H1 (cell line): ENCODE measurements around the gene XPO5. TPM values are rescaled to one million over a fixed set of nuclear protein-coding genes. Genes with fewer than 3 reads are reported as not detected.

ENCODE experiments used
- CTCF ChIA-PET: fragments of 300-600 bp; sonication (Branson Sonifier 250); formaldehyde crosslinking; loops from one replicate; lab custom pipeline; 2021; ENCODE audit not compliant: partially characterized antibody; lab: Charles Lee
- POLR2A ChIA-PET: fragments of 300-600 bp; sonication (Branson Sonifier 250); formaldehyde crosslinking; loops from one replicate; lab custom pipeline; 2021; ENCODE audit warnings: inconsistent platforms; ENCODE audit not compliant: partially characterized antibody; lab: Charles Lee
- DNase-seq, 2 experiments: peaks; one replicate each; pipeline versions ENCODE4 v3.0.0 to v3.0.0-alpha.2; 2010 to 2022; ENCODE audit warnings: low spot score in 2 of 2, low read depth in 1 of 2, mixed read lengths in 1 of 2
- FAIRE-seq: peaks from 2 replicates; lab custom pipeline; 2011; peaks lifted over from hg19 to GRCh38; lab: Jason Lieb, UNC
- H2AFZ ChIP-seq: 2 replicates; pipeline ENCODE4 v1.8.1; 2012; ENCODE audit warnings: low read length, inconsistent platforms
- H2AK5ac ChIP-seq: 2 replicates; pipeline ENCODE4 v1.6.1; 2013; ENCODE audit warnings: low read depth, low read length
- H2BK120ac ChIP-seq: replicated peaks from 2 replicates; pipeline ENCODE3; 2013; ENCODE audit warnings: low read depth, low read length, inconsistent platforms
- H2BK12ac ChIP-seq: 2 replicates; pipeline ENCODE4 v1.6.1; 2013; ENCODE audit warnings: low read depth, low read length
- H2BK15ac ChIP-seq: 2 replicates; pipeline ENCODE4 v1.6.1; 2013; ENCODE audit warnings: low read length
- H2BK20ac ChIP-seq: 2 replicates; pipeline ENCODE4 v1.6.1; 2013; ENCODE audit warnings: low read length
- H2BK5ac ChIP-seq: 2 replicates; pipeline ENCODE4 v1.6.1; 2013; ENCODE audit warnings: low read depth, low read length
- H3K14ac ChIP-seq: 2 replicates; pipeline ENCODE4 v1.6.1; 2013; ENCODE audit warnings: inconsistent platforms; ENCODE audit not compliant: insufficient read length
- H3K18ac ChIP-seq: 2 replicates; pipeline ENCODE4 v1.6.1; 2013; ENCODE audit warnings: low read length; ENCODE audit errors: extremely low read depth
- H3K23ac ChIP-seq: 2 replicates; pipeline ENCODE4 v1.6.1; 2013; ENCODE audit warnings: inconsistent platforms; ENCODE audit not compliant: insufficient read length
- H3K23me2 ChIP-seq: 2 replicates; pipeline ENCODE4 v1.6.1; 2013; ENCODE audit warnings: low read depth, low read length
- H3K27ac ChIP-seq: 2 replicates; pipeline ENCODE4 v1.6.1; 2011; ENCODE audit warnings: low read depth, low read length, inconsistent platforms
- H3K27me3 ChIP-seq, 4 experiments: replicated peaks in 1 of 4; 1 replicate in 1 of 4; 2 replicates in 3 of 4; pipeline versions ENCODE4 v1.6.1 to v1.8.1; 2011 to 2013; ENCODE audit warnings: low read length in 3 of 4, mild to moderate bottlenecking in 3 of 4, inconsistent platforms in 2 of 4, mixed read lengths in 2 of 4, moderate library complexity in 1 of 4; ENCODE audit not compliant: control insufficient read depth in 3 of 4, insufficient read depth in 3 of 4; ENCODE audit errors: extremely low read depth in 1 of 4
- H3K36me3 ChIP-seq, 4 experiments: 2 replicates each; pipeline versions ENCODE4 v1.6.1 to v1.8.1; 2011 to 2013; ENCODE audit warnings: mild to moderate bottlenecking in 4 of 4, low read length in 3 of 4, moderate library complexity in 2 of 4, control low read depth in 1 of 4, inconsistent platforms in 1 of 4; ENCODE audit not compliant: insufficient read depth in 4 of 4, control insufficient read depth in 2 of 4
- H3K4ac ChIP-seq: replicated peaks from 2 replicates; pipeline ENCODE3; 2013; ENCODE audit warnings: low read length, low read depth, mixed read lengths, inconsistent platforms; ENCODE audit not compliant: insufficient read length
- H3K4me1 ChIP-seq, 4 experiments: replicated peaks in 1 of 4; 1 replicate in 1 of 4; 2 replicates in 3 of 4; pipeline versions ENCODE4 v1.6.1 to v1.8.1; 2011 to 2013; ENCODE audit warnings: low read length in 3 of 4, inconsistent platforms in 2 of 4, mixed read lengths in 1 of 4; ENCODE audit not compliant: insufficient read depth in 4 of 4, control insufficient read depth in 3 of 4
- H3K4me2 ChIP-seq, 2 experiments: 2 replicates each; pipeline versions ENCODE4 v1.6.1 to v1.8.1; 2011 to 2013; ENCODE audit warnings: low read depth in 2 of 2, low read length in 2 of 2, control low read depth in 1 of 2, inconsistent platforms in 1 of 2, mild to moderate bottlenecking in 1 of 2; ENCODE audit not compliant: insufficient read depth in 1 of 2
- H3K4me3 ChIP-seq, 4 experiments: fragments of 200-600, 300-600 bp in 1 of 4; sonication (generic), shearing (Covaris generic), sonication (Bioruptor Twin) in 1 of 4; 2 replicates each; pipeline versions ENCODE4 v1.5.1 to v1.8.1; 2011 to 2016; ENCODE audit warnings: low read length in 4 of 4, low read depth in 3 of 4, control low read depth in 2 of 4, inconsistent platforms in 2 of 4, mild to moderate bottlenecking in 2 of 4, mixed read lengths in 1 of 4, moderate library complexity in 1 of 4; ENCODE audit not compliant: insufficient read depth in 2 of 4; ENCODE audit errors: extremely low read depth in 1 of 4
- H3K56ac ChIP-seq: replicated peaks from 2 replicates; pipeline ENCODE3; 2013; ENCODE audit warnings: low read depth, mild to moderate bottlenecking, mixed read lengths, low read length, inconsistent platforms; ENCODE audit not compliant: insufficient read length
- H3K79me1 ChIP-seq: 2 replicates; pipeline ENCODE4 v1.6.1; 2013; ENCODE audit warnings: low read depth, low read length, control low read depth
- H3K79me2 ChIP-seq, 2 experiments: 2 replicates each; pipeline versions ENCODE4 v1.6.1 to v1.8.1; 2012 to 2013; ENCODE audit warnings: low read length in 2 of 2, mild to moderate bottlenecking in 2 of 2, inconsistent platforms in 1 of 2; ENCODE audit not compliant: insufficient read depth in 2 of 2, control insufficient read depth in 1 of 2
- H3K9ac ChIP-seq, 4 experiments: replicated peaks in 1 of 4; 1 replicate in 1 of 4; 2 replicates in 3 of 4; pipeline versions ENCODE4 v1.6.1 to v1.8.1; 2011 to 2013; ENCODE audit warnings: low read depth in 3 of 4, low read length in 3 of 4, control low read depth in 2 of 4, mild to moderate bottlenecking in 2 of 4, moderate library complexity in 2 of 4, inconsistent platforms in 1 of 4; ENCODE audit errors: extremely low read depth in 1 of 4
- H3K9me3 ChIP-seq, 2 experiments: 2 replicates each; pipeline versions ENCODE4 v1.6.1 to v1.8.1; 2012 to 2013; ENCODE audit warnings: mild to moderate bottlenecking in 2 of 2, moderate library complexity in 2 of 2, control low read depth in 1 of 2, inconsistent platforms in 1 of 2, low read depth in 1 of 2, low read length in 1 of 2, mixed read lengths in 1 of 2; ENCODE audit not compliant: insufficient read depth in 2 of 2
- H4K20me1 ChIP-seq, 2 experiments: replicated peaks in 1 of 2; 2 replicates each; pipeline versions ENCODE3 to v1.8.1; 2011 to 2013; ENCODE audit warnings: inconsistent platforms in 2 of 2, low read length in 2 of 2, mild to moderate bottlenecking in 1 of 2; ENCODE audit not compliant: insufficient read depth in 2 of 2, control insufficient read depth in 1 of 2
- H4K5ac ChIP-seq: 2 replicates; pipeline ENCODE4 v1.6.1; 2013; ENCODE audit warnings: low read length, low read depth, mixed read lengths, inconsistent platforms; ENCODE audit not compliant: insufficient read length
- H4K8ac ChIP-seq: 2 replicates; pipeline ENCODE4 v1.8.0; 2013; ENCODE audit warnings: mild to moderate bottlenecking, moderate library complexity, low read length, inconsistent platforms; ENCODE audit not compliant: insufficient read depth; ENCODE audit errors: extremely low read depth
- H4K91ac ChIP-seq: replicated peaks from 2 replicates; pipeline ENCODE3; 2013; ENCODE audit warnings: low read length, mixed read lengths, inconsistent platforms; ENCODE audit not compliant: insufficient read length
- ASH2L ChIP-seq: fragments of 200-600, 300-600 bp; sonication (generic); IDR thresholded peaks from one replicate; pipeline ENCODE4 v1.7.1; 2017; ENCODE audit warnings: low read length
- ATF3 ChIP-seq: IDR thresholded peaks from 2 replicates; pipeline ENCODE4 v1.6.1; 2011; ENCODE audit warnings: low read depth, mild to moderate bottlenecking, low read length; ENCODE audit not compliant: insufficient read depth
- BRCA1 ChIP-seq: IDR thresholded peaks from 2 replicates; pipeline ENCODE4 v1.6.1; 2012; ENCODE audit warnings: low read depth, low read length, improper control_type of control experiment
- CBX8 ChIP-seq: fragments of 300-800, 300-1000 bp; sonication (generic); IDR thresholded peaks from 2 replicates; pipeline ENCODE4 v1.7.1; 2016; ENCODE audit warnings: low read depth, low read length, borderline replicate concordance
- HDAC6 ChIP-seq: IDR thresholded peaks from one replicate; pipeline ENCODE4 v1.7.1; 2012; ENCODE audit warnings: low read depth, mild to moderate bottlenecking, inconsistent platforms, low read length, moderate library complexity
- JUN ChIP-seq: IDR thresholded peaks from 2 replicates; pipeline ENCODE4 v1.6.1; 2011; ENCODE audit warnings: low read depth, mild to moderate bottlenecking, improper control_type of control experiment, low read length
- KDM1A ChIP-seq: fragments of 200-600, 300-600 bp; sonication (generic); IDR thresholded peaks from 2 replicates; pipeline ENCODE4 v1.7.1; 2016; ENCODE audit warnings: mild to moderate bottlenecking, low read length, borderline replicate concordance
- NANOG ChIP-seq: IDR thresholded peaks from 2 replicates; pipeline ENCODE4 v1.6.1; 2011; ENCODE audit warnings: low read length, low read depth, mild to moderate bottlenecking, inconsistent platforms; ENCODE audit not compliant: insufficient read depth, poor library complexity, severe bottlenecking
- POLR2A ChIP-seq, 2 experiments: IDR thresholded peaks; 1 replicate in 1 of 2; 2 replicates in 1 of 2; pipeline ENCODE4 v1.6.1; 2011; ENCODE audit warnings: low read depth in 2 of 2, low read length in 2 of 2, mild to moderate bottlenecking in 2 of 2; ENCODE audit errors: control extremely low read depth in 1 of 2
- POLR2AphosphoS5 ChIP-seq: IDR thresholded peaks from 2 replicates; pipeline ENCODE4 v1.6.1; 2011; ENCODE audit warnings: low read depth, low read length
- SRF ChIP-seq: IDR thresholded peaks from 2 replicates; pipeline ENCODE4 v1.6.1; 2011; ENCODE audit warnings: mild to moderate bottlenecking, low read depth, low read length, moderate library complexity
- TAF1 ChIP-seq: IDR thresholded peaks from 2 replicates; pipeline ENCODE4 v1.6.1; 2011; ENCODE audit warnings: mild to moderate bottlenecking, low read depth, low read length
- TEAD4 ChIP-seq: IDR thresholded peaks from 2 replicates; pipeline ENCODE4 v1.6.1; 2012; ENCODE audit warnings: low read depth, low read length, inconsistent platforms, mixed read lengths
- YY1 ChIP-seq: IDR thresholded peaks from 2 replicates; pipeline ENCODE4 v1.6.1; 2011; ENCODE audit warnings: low read depth, mild to moderate bottlenecking, low read length
- ZNF274 ChIP-seq: IDR thresholded peaks from 2 replicates; pipeline ENCODE4 v1.7.0; 2012; ENCODE audit warnings: low read length, borderline replicate concordance; ENCODE audit errors: extremely low read depth
- WGBS, 2 experiments: shearing (Covaris generic) in 1 of 2; methylation state at CpG; one replicate each; pipeline versions ENCODE4 v1.1.6 to v1.1.7; 2013 to 2015; ENCODE audit warnings: low lambda C conversion rate in 2 of 2, mixed read lengths in 2 of 2, inconsistent platforms in 1 of 2, low coverage in 1 of 2, missing lambda C conversion rate in 1 of 2; ENCODE audit not compliant: insufficient replicate concordance in 2 of 2, insufficient coverage in 1 of 2, insufficient read length in 1 of 2; ENCODE audit errors: extremely low coverage in 1 of 2, missing lambda C conversion rate in 1 of 2; 5-methylcytosine and 5-hydroxymethylcytosine counted together
- polyA plus RNA-seq, 7 experiments: library from polyadenylated mRNA; depleted of rRNA in 3 of 7; stranded (reverse) in 5 of 7; unstranded in 2 of 7; fragments of >200 nt in 5 of 7; fragments of 200-250 nt in 2 of 7; gene quantifications; 1 replicate in 5 of 7; 2 replicates in 1 of 7; 4 replicates in 1 of 7; pipeline versions ENCODE4 v1.2.1 to v1.2.3, GENCODE V29; 2011 to 2013; ENCODE audit warnings: missing spikeins in 2 of 7, mixed read lengths in 2 of 7
- total RNA-seq: library from RNA; stranded (reverse); fragmentation: NEBNext Ultra II Directional; extraction: Animal tissue kit (Norgen Biotek cat#: 25700); gene quantifications from 2 replicates; pipeline ENCODE4 v1.2.1, GENCODE V29; 2021

The XPO5 gene
- total and polyA plus RNA-seq, 2 of the 8 experiments (the other 6 are each of a cell fraction or from before 2014, with no cell fraction given): 80.6 to 95.7 TPM

GRCh38 chr6:43521836-43522235 lies 54.0 kb downstream of the XPO5 start:
- no peak for FAIRE-seq
- Histone ChIP-seq H3K4me1 (peaks cover 0 to 7% (median 3%) of the 10 kb centered on the region in 4 experiments; a peak in 3 of 7 replicates), H3K36me3 (peaks cover 50 to 76% (median 73%) of the 10 kb centered on the region in 4 experiments), H3K9ac (no peak overlapping the region; a peak in 1 of 7 replicates), H4K5ac (no peak overlapping the region), H2AFZ (no peak overlapping the region), H2BK12ac (no peak overlapping the region), H3K27me3 (no peaks in the 10 kb centered on the region), H3K9me3 (no peaks in the 10 kb centered on the region), H3K4me3 (no peak overlapping the region), H3K27ac (no peak overlapping the region), H2BK15ac (no peak overlapping the region), H2AK5ac (no peak overlapping the region), H2BK20ac (no peak overlapping the region), H3K18ac (no peak overlapping the region), H3K79me1 (peaks cover 2% of the 10 kb centered on the region; the same call in 1 of the 2 replicates), H3K14ac (no peak overlapping the region), H4K20me1 (peaks cover 7 to 10% of the 10 kb centered on the region in 2 experiments), H3K23ac (no peak overlapping the region), H2BK5ac (no peak overlapping the region), H3K79me2 (peaks cover 13 to 26% of the 10 kb centered on the region in 2 experiments), H3K4me2 (no peak overlapping the region), H2BK120ac (no peak overlapping the region), H3K4ac (no peak overlapping the region), H3K56ac (no peak overlapping the region), H4K8ac (no peak overlapping the region), H3K23me2 (peaks cover 6% of the 10 kb centered on the region; the same call in 1 of the 2 replicates), H4K91ac (no peak overlapping the region)
- ChIA-PET POLR2A (interaction anchor here (0.6 to 12.4 kb wide), 9 partner anchors 10 to 65 kb away, joined by 3 to 147 read pairs (median 7); partner anchors contain the start of genes LRRC73, POLH and XPO5), CTCF (interaction anchor here (0.6 to 1.4 kb wide), 6 partner anchors 16 to 217 kb away, joined by 3 to 4 read pairs (median 3); no protein-coding TSS in a partner anchor)
- WGBS, 2 experiments: 96% methylated on average over 2 of the region's 2 CpGs; no CpG with 5 or more reads in 1 of the 2 experiments
- TF ChIP-seq ZNF274 (no peak), YY1 (no peak), NANOG (no peak), POLR2A (IDR thresholded peaks at IDR 0.05; ENCODE audit: control extremely low read depth in 1 of 2, low read depth in 2 of 2, low read length in 2 of 2) (no peak), JUN (no peak), ASH2L (no peak), KDM1A (no peak), CBX8 (no peak), BRCA1 (no peak), SRF (no peak), TEAD4 (no peak), HDAC6 (no peak), TAF1 (no peak), POLR2AphosphoS5 (no peak), ATF3 (no peak)
- no peak for DNase-seq
